B cell (primary cell): ENCODE data around the gene SYNE2. TPM values are rescaled to one million over a fixed set of nuclear protein-coding genes. Genes with fewer than 3 reads are reported as not detected.

Experiments
- ATAC-seq: fragments of 200-7000 bp; cut with Tn5 transposase; one replicate; pipeline ENCODE4 v1.10.0; 2021; ENCODE audit warnings: low read depth, mild to moderate bottlenecking, moderate number of reproducible peaks, moderate library complexity
- CTCF ChIA-PET: fragments of 350-600 bp; sonication (Branson Sonifier 250); formaldehyde crosslinking; loops from one replicate; lab custom pipeline; 2021; ENCODE audit warnings: antibody characterized with exemption, inconsistent platforms; lab: Charles Lee
- POLR2A ChIA-PET: fragments of 350-600 bp; sonication (Branson Sonifier 250); formaldehyde crosslinking; loops from one replicate; lab custom pipeline; 2021; ENCODE audit warnings: antibody characterized with exemption; lab: Charles Lee
- DNase-seq: peaks from one replicate; pipeline ENCODE4 v3.0.0; 2013
- H2AFZ ChIP-seq: 2 replicates; pipeline ENCODE4 v1.6.1; 2012; ENCODE audit warnings: mild to moderate bottlenecking, low read depth, low read length; ENCODE audit not compliant: insufficient read depth, poor library complexity, severe bottlenecking
- H3K27ac ChIP-seq, 2 donors: 1 replicate in 1 of 2; 2 replicates in 1 of 2; pipeline ENCODE4 v1.5.1; 2012 to 2013; ENCODE audit warnings: low read length in 2 of 2, mild to moderate bottlenecking in 2 of 2, moderate library complexity in 1 of 2
- H3K27me3 ChIP-seq, 4 experiments: fragments of 200-600 bp in 1 of 4; sonication (generic) in 1 of 4; replicated peaks in 1 of 4; 1 replicate in 2 of 4; 2 replicates in 2 of 4; pipeline versions ENCODE4 v1.6.1 to v1.7.0; 2013 to 2016; ENCODE audit warnings: low read length in 3 of 4, mild to moderate bottlenecking in 2 of 4, mixed read lengths in 1 of 4, moderate library complexity in 1 of 4; ENCODE audit not compliant: insufficient read depth in 4 of 4, control insufficient read depth in 3 of 4; ENCODE audit errors: control extremely low read depth in 1 of 4
- H3K36me3 ChIP-seq, 2 experiments: replicated peaks in 1 of 2; 1 replicate in 1 of 2; 2 replicates in 1 of 2; pipeline versions ENCODE4 v1.6.1 to v1.7.1; 2013; ENCODE audit warnings: low read length in 1 of 2; ENCODE audit not compliant: insufficient read depth in 2 of 2, control insufficient read depth in 1 of 2; ENCODE audit errors: control extremely low read depth in 1 of 2, extremely low read depth in 1 of 2
- H3K4me1 ChIP-seq, 2 donors: fragments of 200-600 bp in 1 of 2; sonication (generic) in 1 of 2; 1 replicate in 1 of 2; 2 replicates in 1 of 2; pipeline versions ENCODE4 v1.5.1 to v1.6.1; 2013 to 2017; ENCODE audit warnings: low read length in 2 of 2; ENCODE audit not compliant: control insufficient read depth in 2 of 2, insufficient read depth in 2 of 2
- H3K4me2 ChIP-seq: replicated peaks from 2 replicates; pipeline ENCODE3; 2012; ENCODE audit warnings: mild to moderate bottlenecking, low read depth, low read length; ENCODE audit not compliant: poor library complexity, severe bottlenecking
- H3K4me3 ChIP-seq, 5 experiments: fragments of 200-600 bp in 1 of 5; sonication (generic) in 1 of 5; 1 replicate in 3 of 5; 2 replicates in 2 of 5; pipeline versions ENCODE4 v1.5.1 to v1.7.0; 2011 to 2016; ENCODE audit warnings: low read length in 4 of 5, mild to moderate bottlenecking in 4 of 5, low read depth in 2 of 5, control low read depth in 1 of 5, moderate library complexity in 1 of 5; ENCODE audit not compliant: insufficient read depth in 1 of 5; ENCODE audit errors: control extremely low read depth in 1 of 5, extremely low read depth in 1 of 5
- H3K79me2 ChIP-seq: fragments of 200-600 bp; sonication (generic); one replicate; pipeline ENCODE4 v1.6.0; 2016; ENCODE audit warnings: low read length; ENCODE audit not compliant: control insufficient read depth, insufficient read depth
- H3K9ac ChIP-seq: fragments of 200-600 bp; sonication (generic); 2 replicates; pipeline ENCODE4 v1.6.1; 2017; ENCODE audit warnings: mild to moderate bottlenecking, low read length, moderate library complexity
- H3K9me3 ChIP-seq, 3 donors: one replicate each; pipeline versions ENCODE4 v1.6.1 to v1.7.1; 2013; ENCODE audit warnings: low read length in 2 of 3; ENCODE audit not compliant: control insufficient read depth in 2 of 3, insufficient read depth in 1 of 3; ENCODE audit errors: control extremely low read depth in 1 of 3
- H4K20me1 ChIP-seq: 2 replicates; pipeline ENCODE4 v1.6.0; 2012; ENCODE audit warnings: mild to moderate bottlenecking, low read length; ENCODE audit not compliant: insufficient read depth, control insufficient read depth, poor library complexity, severe bottlenecking
- H3K27ac Mint-ChIP-seq: one replicate; pipeline ENCODE4 v1.8.0; 2021; ENCODE audit warnings: mixed read lengths
- H3K27me3 Mint-ChIP-seq: one replicate; pipeline ENCODE4 v1.8.0; 2021; ENCODE audit warnings: mixed read lengths
- H3K4me1 Mint-ChIP-seq: one replicate; pipeline ENCODE4 v1.8.0; 2021; ENCODE audit warnings: mixed read lengths
- H3K4me3 Mint-ChIP-seq: one replicate; pipeline ENCODE4 v1.8.0; 2021; ENCODE audit warnings: mixed read lengths
- H3K9me3 Mint-ChIP-seq: one replicate; pipeline ENCODE4 v1.8.0; 2022; ENCODE audit warnings: mixed read lengths; ENCODE audit not compliant: insufficient read depth
- CTCF ChIP-seq: fragments of 200-600 bp; IDR thresholded peaks from one replicate; pipeline ENCODE4 v1.8.0; 2022; ENCODE audit warnings: antibody characterized with exemption, mild to moderate bottlenecking
- EZH2 ChIP-seq: IDR thresholded peaks from 2 replicates; pipeline ENCODE4 v1.6.1; 2012; ENCODE audit warnings: borderline replicate concordance, low read depth, mild to moderate bottlenecking, moderate library complexity, low read length; ENCODE audit not compliant: insufficient read depth, poor library complexity, severe bottlenecking
- WGBS: methylation state at CpG from one replicate; pipeline ENCODE4 v1.1.5; 2013; ENCODE audit warnings: missing lambda C conversion rate; ENCODE audit not compliant: insufficient coverage; 5-methylcytosine and 5-hydroxymethylcytosine counted together
- intact Hi-C: fragments of 100-400 bp; cut with micrococcal nuclease; formaldehyde crosslinking; loops from one replicate; pipeline ENCODE4 v1.10.0; 2022
- polyA plus RNA-seq: library from polyadenylated mRNA; depleted of rRNA; stranded (reverse); fragments of >200 nt; gene quantifications from 2 replicates; pipeline ENCODE4 v1.2.3, GENCODE V29; 2012
- total RNA-seq, 2 donors: library from RNA; stranded (reverse); fragments of 120-200 nt in 1 of 2; gene quantifications; 1 replicate in 1 of 2; 2 replicates in 1 of 2; pipeline versions ENCODE4 v1.2.3 to v1.2.4, GENCODE V29; 2013 to 2022

Gene SYNE2
- total and polyA plus RNA-seq, 2 donors (not counting 1 experiment from before 2014, with no cell fraction given) = 39.5 to 105 TPM

GRCh38 chr14:64012720-64013119 is 159.9 kb downstream of the SYNE2 start:
- intact Hi-C loops = no loop called here
- no CpG with 5 or more reads among the region's 1 CpG for WGBS
- Histone ChIP-seq H2AFZ (no peak overlapping the region), H3K36me3 (peaks cover 0 to 6% of the 10 kb centered on the region in 2 experiments), H4K20me1 (no peaks in the 10 kb centered on the region), H3K9me3 (peaks cover 1 to 6% (median 5%) of the 10 kb centered on the region in 3 donors), H3K27me3 (no peaks in the 10 kb centered on the region), H3K9ac (no peak overlapping the region), H3K4me3 (no peak overlapping the region), H3K27ac (no peak overlapping the region), H3K4me2 (no peak overlapping the region), H3K79me2 (no peaks in the 10 kb centered on the region), H3K4me1 (no peaks in the 10 kb centered on the region)
- no peak for ATAC-seq
- POLR2A ChIA-PET = no interaction called here
- H3K27me3 Mint-ChIP-seq = no peaks in the 10 kb centered on the region
- no peak for DNase-seq
- H3K9me3 Mint-ChIP-seq = no peaks in the 10 kb centered on the region
- no peak overlapping the region for H3K4me3 Mint-ChIP-seq
- CTCF ChIA-PET = interaction anchor here (1.2 to 4.2 kb wide), 3 partner anchors 285 to 291 kb away, joined by 3 to 63 read pairs (median 41); partner anchors contain the start of gene ESR2
- no peak overlapping the region for H3K27ac Mint-ChIP-seq
- no peak for TF ChIP-seq CTCF
- TF ChIP-seq EZH2 = no peak
- H3K4me1 Mint-ChIP-seq = no peaks in the 10 kb centered on the region

- 100% methylated on average over 3 of the region's 3 CpGs for WGBS
- POLR2A ChIA-PET = no interaction called here
Observed at GRCh38 chr14:64025479-64025878, 172.7 kb downstream of the SYNE2 start.

More at GRCh38 chr14:64025479-64025878, 172.7 kb downstream of the SYNE2 start:
- ATAC-seq = no peak
- Mint-ChIP-seq H3K9me3 (no peaks in the 10 kb centered on the region), H3K27me3 (no peaks in the 10 kb centered on the region), H3K27ac (no peak overlapping the region), H3K4me3 (no peak overlapping the region), H3K4me1 (no peaks in the 10 kb centered on the region)
- H3K27ac ChIP-seq = no peak overlapping the region
- intact Hi-C loops = no loop called here
- no peaks in the 10 kb centered on the region for H4K20me1 ChIP-seq
- H3K4me1 ChIP-seq = no peaks in the 10 kb centered on the region
- DNase-seq = no peak
- H3K4me3 ChIP-seq = no peak overlapping the region
- CTCF ChIA-PET = interaction anchor here (1.1 to 1.4 kb wide), 2 partner anchors 15 to 225 kb away, joined by 3 to 5 read pairs; no protein-coding TSS in a partner anchor
- H3K36me3 ChIP-seq = peaks cover 12 to 14% of the 10 kb centered on the region in 2 experiments
- no peak overlapping the region for H3K4me2 ChIP-seq
- H2AFZ ChIP-seq = no peak overlapping the region
- no peaks in the 10 kb centered on the region for H3K9me3 ChIP-seq
- no peak for TF ChIP-seq CTCF
- no peak for TF ChIP-seq EZH2
- no peaks in the 10 kb centered on the region for H3K79me2 ChIP-seq
- no peaks in the 10 kb centered on the region for H3K27me3 ChIP-seq
- no peak overlapping the region for H3K9ac ChIP-seq
